ENCODE measurements around the gene HOXC6.

HOXC6 gene

GRCh38 chr12:54003625-54004024, 24.6 kb upstream of the HOXC6 start (continued):
- TF ChIP-seq, protein P1, sequence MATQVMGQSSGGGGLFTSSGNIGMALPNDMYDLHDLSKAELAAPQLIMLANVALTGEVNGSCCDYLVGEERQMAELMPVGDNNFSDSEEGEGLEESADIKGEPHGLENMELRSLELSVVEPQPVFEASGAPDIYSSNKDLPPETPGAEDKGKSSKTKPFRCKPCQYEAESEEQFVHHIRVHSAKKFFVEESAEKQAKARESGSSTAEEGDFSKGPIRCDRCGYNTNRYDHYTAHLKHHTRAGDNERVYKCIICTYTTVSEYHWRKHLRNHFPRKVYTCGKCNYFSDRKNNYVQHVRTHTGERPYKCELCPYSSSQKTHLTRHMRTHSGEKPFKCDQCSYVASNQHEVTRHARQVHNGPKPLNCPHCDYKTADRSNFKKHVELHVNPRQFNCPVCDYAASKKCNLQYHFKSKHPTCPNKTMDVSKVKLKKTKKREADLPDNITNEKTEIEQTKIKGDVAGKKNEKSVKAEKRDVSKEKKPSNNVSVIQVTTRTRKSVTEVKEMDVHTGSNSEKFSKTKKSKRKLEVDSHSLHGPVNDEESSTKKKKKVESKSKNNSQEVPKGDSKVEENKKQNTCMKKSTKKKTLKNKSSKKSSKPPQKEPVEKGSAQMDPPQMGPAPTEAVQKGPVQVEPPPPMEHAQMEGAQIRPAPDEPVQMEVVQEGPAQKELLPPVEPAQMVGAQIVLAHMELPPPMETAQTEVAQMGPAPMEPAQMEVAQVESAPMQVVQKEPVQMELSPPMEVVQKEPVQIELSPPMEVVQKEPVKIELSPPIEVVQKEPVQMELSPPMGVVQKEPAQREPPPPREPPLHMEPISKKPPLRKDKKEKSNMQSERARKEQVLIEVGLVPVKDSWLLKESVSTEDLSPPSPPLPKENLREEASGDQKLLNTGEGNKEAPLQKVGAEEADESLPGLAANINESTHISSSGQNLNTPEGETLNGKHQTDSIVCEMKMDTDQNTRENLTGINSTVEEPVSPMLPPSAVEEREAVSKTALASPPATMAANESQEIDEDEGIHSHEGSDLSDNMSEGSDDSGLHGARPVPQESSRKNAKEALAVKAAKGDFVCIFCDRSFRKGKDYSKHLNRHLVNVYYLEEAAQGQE (tag by site-specific recombination; IDR thresholded peaks at IDR 0.05): no peak
- TF ChIP-seq ZNF223 (tag by site-specific recombination; IDR thresholded peaks at IDR 0.05): no peak
- TF ChIP-seq ZNF169 (tag by site-specific recombination; IDR thresholded peaks at IDR 0.05): no peak
- no peak for TF ChIP-seq OVOL3 (tag by site-specific recombination; IDR thresholded peaks at IDR 0.05)
- TF ChIP-seq ZBTB48 (tag by site-specific recombination; IDR thresholded peaks at IDR 0.05): peak; percentile 82
- TF ChIP-seq ZNF140 (tag by site-specific recombination; IDR thresholded peaks at IDR 0.05): no peak
- no peak for TF ChIP-seq ZNF549 (tag by site-specific recombination; IDR thresholded peaks at IDR 0.05)
- no peak for TF ChIP-seq ZNF121 (tag by site-specific recombination; IDR thresholded peaks at IDR 0.05)
- no peak for TF ChIP-seq ZNF707 (tag by site-specific recombination; IDR thresholded peaks at IDR 0.05)
- no peak for TF ChIP-seq KLF1 (tag by site-specific recombination; IDR thresholded peaks at IDR 0.05)
- TF ChIP-seq ZNF155 (tag by site-specific recombination; IDR thresholded peaks at IDR 0.05): no peak
- TF ChIP-seq, protein P2, sequence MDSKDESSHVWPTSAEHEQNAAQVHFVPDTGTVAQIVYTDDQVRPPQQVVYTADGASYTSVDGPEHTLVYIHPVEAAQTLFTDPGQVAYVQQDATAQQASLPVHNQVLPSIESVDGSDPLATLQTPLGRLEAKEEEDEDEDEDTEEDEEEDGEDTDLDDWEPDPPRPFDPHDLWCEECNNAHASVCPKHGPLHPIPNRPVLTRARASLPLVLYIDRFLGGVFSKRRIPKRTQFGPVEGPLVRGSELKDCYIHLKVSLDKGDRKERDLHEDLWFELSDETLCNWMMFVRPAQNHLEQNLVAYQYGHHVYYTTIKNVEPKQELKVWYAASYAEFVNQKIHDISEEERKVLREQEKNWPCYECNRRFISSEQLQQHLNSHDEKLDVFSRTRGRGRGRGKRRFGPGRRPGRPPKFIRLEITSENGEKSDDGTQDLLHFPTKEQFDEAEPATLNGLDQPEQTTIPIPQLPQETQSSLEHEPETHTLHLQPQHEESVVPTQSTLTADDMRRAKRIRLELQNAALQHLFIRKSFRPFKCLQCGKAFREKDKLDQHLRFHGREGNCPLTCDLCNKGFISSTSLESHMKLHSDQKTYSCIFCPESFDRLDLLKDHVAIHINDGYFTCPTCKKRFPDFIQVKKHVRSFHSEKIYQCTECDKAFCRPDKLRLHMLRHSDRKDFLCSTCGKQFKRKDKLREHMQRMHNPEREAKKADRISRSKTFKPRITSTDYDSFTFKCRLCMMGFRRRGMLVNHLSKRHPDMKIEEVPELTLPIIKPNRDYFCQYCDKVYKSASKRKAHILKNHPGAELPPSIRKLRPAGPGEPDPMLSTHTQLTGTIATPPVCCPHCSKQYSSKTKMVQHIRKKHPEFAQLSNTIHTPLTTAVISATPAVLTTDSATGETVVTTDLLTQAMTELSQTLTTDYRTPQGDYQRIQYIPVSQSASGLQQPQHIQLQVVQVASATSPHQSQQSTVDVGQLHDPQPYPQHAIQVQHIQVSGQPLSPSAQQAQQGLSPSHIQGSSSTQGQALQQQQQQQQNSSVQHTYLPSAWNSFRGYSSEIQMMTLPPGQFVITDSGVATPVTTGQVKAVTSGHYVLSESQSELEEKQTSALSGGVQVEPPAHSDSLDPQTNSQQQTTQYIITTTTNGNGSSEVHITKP (tag by site-specific recombination; IDR thresholded peaks at IDR 0.05): no peak
- TF ChIP-seq ZBTB20 (tag by site-specific recombination; IDR thresholded peaks at IDR 0.05): no peak
- TF ChIP-seq ZNF624 (tag by site-specific recombination; IDR thresholded peaks at IDR 0.05): 0 out of 2 replicates have a peak, but pooled peaks have one; percentile 19
- no peak for TF ChIP-seq ZNF433 (tag by site-specific recombination; IDR thresholded peaks at IDR 0.05; ENCODE audit: low read depth)
- peak; percentile 77; the same call in 1 of the 2 replicates for TF ChIP-seq PRDM1 (tag by site-specific recombination; IDR thresholded peaks at IDR 0.05)
- TF ChIP-seq ZNF596 (tag by site-specific recombination; IDR thresholded peaks at IDR 0.05): no peak
- no peak for TF ChIP-seq ZNF548 (tag by site-specific recombination; IDR thresholded peaks at IDR 0.05)
- TF ChIP-seq ZNF341 (tag by site-specific recombination; IDR thresholded peaks at IDR 0.05; ENCODE audit: low read depth): peak; percentile 54
- TF ChIP-seq ZIC2 (tag by site-specific recombination; IDR thresholded peaks at IDR 0.05): no peak
- TF ChIP-seq ZFP69B (tag by site-specific recombination; IDR thresholded peaks at IDR 0.05): no peak
- TF ChIP-seq ZBTB17 (tag by site-specific recombination; IDR thresholded peaks at IDR 0.05): peak; percentile 54; the same call in 1 of the 2 replicates
- TF ChIP-seq ZNF747 (tag by site-specific recombination; IDR thresholded peaks at IDR 0.05): no peak
- no peak for TF ChIP-seq ZNF692 (tag by site-specific recombination; IDR thresholded peaks at IDR 0.05)
- TF ChIP-seq GLI4 (tag by site-specific recombination; IDR thresholded peaks at IDR 0.05): no peak
- TF ChIP-seq ZNF416 (tag by site-specific recombination; IDR thresholded peaks at IDR 0.05): no peak
- TF ChIP-seq ZNF785 (tag by site-specific recombination; IDR thresholded peaks at IDR 0.05): no peak
- TF ChIP-seq ZNF510 (tag by site-specific recombination; IDR thresholded peaks at IDR 0.05; ENCODE audit: insufficient replicate concordance): no peak
- no peak for TF ChIP-seq ZNF580 (tag by site-specific recombination; IDR thresholded peaks at IDR 0.05)
- TF ChIP-seq ZBTB7A (tag by site-specific recombination; IDR thresholded peaks at IDR 0.05; ENCODE audit: low read depth): no peak
- no peak for TF ChIP-seq ZNF311 (tag by site-specific recombination; IDR thresholded peaks at IDR 0.05; ENCODE audit: borderline replicate concordance)
- TF ChIP-seq SCRT1 (tag by site-specific recombination; IDR thresholded peaks at IDR 0.05; ENCODE audit: borderline replicate concordance): no peak
- TF ChIP-seq ZNF426 (tag by site-specific recombination; IDR thresholded peaks at IDR 0.05): no peak
